Testis (tissue), 3 donors: ENCODE measurements around the gene CASP7. TPM values are rescaled to one million over a fixed set of nuclear protein-coding genes. Genes with fewer than 3 reads are reported as not detected.

Source experiments
- DNase-seq: peaks from one replicate; pipeline ENCODE4 v3.0.0-alpha.2; 2019
- H3K27ac ChIP-seq, 2 donors: fragments of 200-600 bp; sonication (generic); one replicate each; pipeline ENCODE4 v1.5.1; 2019
- H3K27me3 ChIP-seq: fragments of 200-600 bp; sonication (generic); one replicate; pipeline ENCODE4 v1.5.1; 2019
- H3K36me3 ChIP-seq: fragments of 200-600 bp; sonication (generic); one replicate; pipeline ENCODE4 v1.5.1; 2017; ENCODE audit warnings: low read depth; ENCODE audit errors: missing control alignments
- H3K4me1 ChIP-seq: fragments of 200-600 bp; sonication (generic); one replicate; pipeline ENCODE4 v1.5.1; 2019
- H3K4me3 ChIP-seq, 2 donors: fragments of 200-600 bp; sonication (generic); one replicate each; pipeline ENCODE4 v1.5.1; 2017 to 2019
- H3K9me3 ChIP-seq: fragments of 200-600 bp; sonication (generic); one replicate; pipeline ENCODE4 v1.5.1; 2017
- CTCF ChIP-seq, 3 experiments: fragments of 450-650 bp in 2 of 3; fragments of 200-600 bp in 1 of 3; sonication (generic) in 1 of 3; IDR thresholded peaks; one replicate each; pipeline ENCODE4 v1.5.1; 2016 to 2019; ENCODE audit warnings: antibody characterized with exemption in 3 of 3, mild to moderate bottlenecking in 2 of 3, moderate library complexity in 1 of 3
- POLR2A ChIP-seq: fragments of 450-650 bp; IDR thresholded peaks from one replicate; pipeline ENCODE4 v1.6.1; 2017; ENCODE audit warnings: antibody characterized with exemption, mild to moderate bottlenecking, moderate library complexity
- WGBS, 2 donors: methylation state at CpG; one replicate each; pipeline ENCODE4 v1.1.5; 2018; 5-methylcytosine and 5-hydroxymethylcytosine counted together
- intact Hi-C: fragments of 100-400 bp; cut with DNase I; formaldehyde crosslinking; loops from one replicate; pipeline ENCODE4 v1.15.1; 2023; ENCODE audit warnings: low total_unique reads
- microRNA-seq, 2 donors: library from miRNA; unstranded; fragments of <30 nt; microRNA quantifications; one replicate each; pipeline ENCODE4, GENCODE V29; 2016; ENCODE audit warnings: borderline number of aligned reads in 2 of 2, borderline replicate concordance in 1 of 2
- polyA plus RNA-seq: library from polyadenylated mRNA; stranded (reverse); fragments of 350-450 nt; fragmentation: Illumina TruSeq; extraction: RNeasy Lipid Tissue Mini Kit (QIAGEN cat#74804); gene quantifications from one replicate; pipeline ENCODE4 v1.2.3, GENCODE V29; 2014; ENCODE audit warnings: low read depth, low replicate concordance; ENCODE audit not compliant: insufficient read depth
- total RNA-seq, 2 donors: library from RNA; depleted of rRNA; stranded (reverse); fragments of >200 nt; gene quantifications; one replicate each; pipeline ENCODE4 v1.2.3, GENCODE V29; 2016

The CASP7 gene
- total and polyA plus RNA-seq, 3 donors from 2014 or later: 7.5 to 12.7 (median 11.8) TPM

GRCh38 chr10:113775686-113776294, 96.1 kb downstream of the CASP7 start:
- H3K27ac ChIP-seq: no peak overlapping the region
- H3K4me1 ChIP-seq: no peaks in the 10 kb centered on the region
- H3K9me3 ChIP-seq: no peaks in the 10 kb centered on the region
- intact Hi-C loops: no loop called here
- TF ChIP-seq CTCF (IDR thresholded peaks at IDR 0.05) (no peak), POLR2A (no peak)
- H3K27me3 ChIP-seq: no peaks in the 10 kb centered on the region
- H3K4me3 ChIP-seq: no peak overlapping the region
- DNase-seq: no peak
- WGBS, 2 donors: 63 to 82% methylated on average over 4 of the region's 4 CpGs
- no peaks in the 10 kb centered on the region for H3K36me3 ChIP-seq

DNA sequence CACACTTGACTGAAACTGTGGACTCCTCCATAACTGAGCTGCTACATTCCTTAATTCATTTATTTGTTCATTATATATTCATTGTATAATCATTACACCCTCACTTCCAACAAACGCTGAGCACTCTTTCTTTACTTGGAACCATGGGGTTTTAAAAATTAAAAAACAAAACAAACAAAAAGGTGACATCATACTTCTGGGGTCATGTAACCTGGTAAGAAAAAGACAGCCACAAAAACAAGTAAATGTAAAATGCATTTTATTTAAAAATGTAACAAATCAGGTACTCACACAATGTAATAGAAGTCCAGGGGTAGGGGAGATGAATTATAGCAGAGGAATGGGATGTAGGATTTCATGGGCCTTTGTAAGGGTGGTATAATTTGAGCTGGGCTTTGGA, 96.8 kb downstream of the CASP7 start:
- H3K27ac ChIP-seq: no peak overlapping the region
- intact Hi-C loops: no loop called here
- H3K9me3 ChIP-seq: no peaks in the 10 kb centered on the region
- H3K4me3 ChIP-seq: no peak overlapping the region
- no peaks in the 10 kb centered on the region for H3K4me1 ChIP-seq
- no peak for DNase-seq
- no peak for TF ChIP-seq CTCF (IDR thresholded peaks at IDR 0.05)
- TF ChIP-seq POLR2A: no peak
- H3K27me3 ChIP-seq: no peaks in the 10 kb centered on the region
- WGBS, 2 donors: 96 to 100% methylated on average over 1 of the region's 1 CpG
- H3K36me3 ChIP-seq: no peaks in the 10 kb centered on the region

Small RNA genes within 50 kb of the gene (microRNA-seq; reads per million reads assigned to microRNA genes)
- 0 to 0.69 reads per million in 2 donors for gene MIR4483

Other genes with a start within 250 kb of the CASP7 start
- gene HABP2, start 126.9 kb upstream of the CASP7 start, total RNA-seq: under 1 TPM in 1 of 2 donors, not detected in 1; 0.37 TPM
- 1.9 TPM for gene HABP2, start 126.9 kb upstream of the CASP7 start, polyA plus RNA-seq
- 1 to 10 TPM; 2.1 to 2.8 TPM for gene NRAP, start 15.9 kb upstream of the CASP7 start, total RNA-seq
- 7.9 TPM for gene NRAP, start 15.9 kb upstream of the CASP7 start, polyA plus RNA-seq
- 1 to 10 TPM in 1 of 2 donors, under 1 TPM in 1; 0.31 to 1.1 TPM for gene PLEKHS1, start 71.8 kb downstream of the CASP7 start, total RNA-seq
- 2.2 TPM for gene PLEKHS1, start 71.8 kb downstream of the CASP7 start, polyA plus RNA-seq
- gene DCLRE1A, start 174.2 kb downstream of the CASP7 start, total RNA-seq: 1 to 10 TPM; 8.9 to 9.5 TPM
- gene DCLRE1A, start 174.2 kb downstream of the CASP7 start, polyA plus RNA-seq: 7.2 TPM
- gene NHLRC2, start 174.7 kb downstream of the CASP7 start, total RNA-seq: 10 to 100 TPM; 34.3 to 37.7 TPM
- gene NHLRC2, start 174.7 kb downstream of the CASP7 start, polyA plus RNA-seq: 8.7 TPM